HepG2 (cell line): ENCODE results near the gene MID1. TPM values are rescaled to one million over a fixed set of nuclear protein-coding genes. Genes with fewer than 3 reads are reported as not detected.

ENCODE experiments used
- ATAC-seq: fragments of 200-7000 bp; cut with Tn5 transposase; 3 replicates; pipeline ENCODE4 v1.9.1; 2020; ENCODE audit warnings: mild to moderate bottlenecking, moderate library complexity
- BruUV-seq: library from RNA; stranded (reverse); fragments of 400-500 nt; replicated peaks from 2 replicates; lab custom pipeline; 2021; lab: Mats Ljungman, UMichigan
- CTCF ChIA-PET: fragments of 300-600 bp; formaldehyde crosslinking; extraction: SDS; loops from one replicate; lab custom pipeline; 2021; ENCODE audit warnings: low total read pairs, inconsistent platforms, low intra/inter-chr PET ratio; lab: Yijun Ruan, JAX
- POLR2A ChIA-PET: fragments of 350-600 bp; sonication (Branson Sonifier 250); formaldehyde crosslinking; loops from one replicate; lab custom pipeline; 2020; ENCODE audit warnings: antibody characterized with exemption, inconsistent platforms; lab: Yijun Ruan, JAX
- DNase-seq: peaks from one replicate; pipeline ENCODE4 v3.0.0-alpha.2; 2015; ENCODE audit warnings: low spot score
- FAIRE-seq: peaks from 3 replicates; lab custom pipeline; 2011; peaks lifted over from hg19 to GRCh38; lab: Jason Lieb, UNC
- H2AFZ ChIP-seq: one replicate; pipeline ENCODE4 v1.6.1; 2011; ENCODE audit warnings: low read length, inconsistent platforms
- H3K27ac ChIP-seq: fragments of 300-600 bp; 3 replicates; pipeline ENCODE4 v1.8.0; 2011; ENCODE audit warnings: mixed run types, mild to moderate bottlenecking, mixed read lengths, low read length, inconsistent platforms; ENCODE audit not compliant: insufficient read depth; ENCODE audit errors: extremely low read length
- H3K27me3 ChIP-seq, 2 experiments: fragments of 200-600 bp in 1 of 2; 2 replicates in 1 of 2; 3 replicates in 1 of 2; pipeline versions ENCODE4 v1.6.0 to v1.8.0; 2011; ENCODE audit warnings: low read length in 2 of 2, mild to moderate bottlenecking in 2 of 2, moderate library complexity in 2 of 2, inconsistent platforms in 1 of 2; ENCODE audit not compliant: insufficient read depth in 2 of 2, control insufficient read depth in 1 of 2
- H3K36me3 ChIP-seq, 2 experiments: fragments of 200-600 bp in 1 of 2; replicated peaks in 1 of 2; 2 replicates in 1 of 2; 3 replicates in 1 of 2; pipeline versions ENCODE4 v1.5.1 to v1.8.0; 2011; ENCODE audit warnings: low read length in 2 of 2, inconsistent platforms in 1 of 2; ENCODE audit not compliant: insufficient read depth in 2 of 2, control insufficient read depth in 1 of 2
- H3K4me1 ChIP-seq: 2 replicates; pipeline ENCODE4 v1.5.1; 2012; ENCODE audit warnings: low read length, inconsistent platforms; ENCODE audit not compliant: insufficient read depth
- H3K4me2 ChIP-seq: 2 replicates; pipeline ENCODE4 v1.6.0; 2011; ENCODE audit warnings: low read depth, low read length, inconsistent platforms
- H3K4me3 ChIP-seq, 3 experiments: fragments of 200-600 bp in 1 of 3; sonication (generic), shearing (Covaris generic) in 1 of 3; replicated peaks in 1 of 3; 2 replicates each; pipeline ENCODE4 v1.5.1; 2011 to 2016; ENCODE audit warnings: low read length in 3 of 3, inconsistent platforms in 2 of 3, low read depth in 2 of 3, mild to moderate bottlenecking in 2 of 3, control low read depth in 1 of 3, mixed read lengths in 1 of 3; ENCODE audit not compliant: insufficient read depth in 1 of 3
- H3K79me2 ChIP-seq: one replicate; pipeline ENCODE4 v1.6.1; 2011; ENCODE audit warnings: low read length, inconsistent platforms; ENCODE audit not compliant: insufficient read depth
- H3K9ac ChIP-seq: 2 replicates; pipeline ENCODE4 v1.6.0; 2011; ENCODE audit warnings: mild to moderate bottlenecking, low read depth, low read length, inconsistent platforms; ENCODE audit not compliant: insufficient read depth
- H3K9me3 ChIP-seq: 2 replicates; pipeline ENCODE4 v1.5.1; 2012; ENCODE audit warnings: mild to moderate bottlenecking, low read length
- H4K20me1 ChIP-seq: 2 replicates; pipeline ENCODE4 v1.6.0; 2011; ENCODE audit warnings: inconsistent platforms, mild to moderate bottlenecking, low read length, moderate library complexity; ENCODE audit not compliant: insufficient read depth
- CHD2 ChIP-seq: IDR thresholded peaks from 2 replicates; pipeline ENCODE4 v1.6.1; 2011; ENCODE audit warnings: low read depth, low read length, improper control_type of control experiment
- HDAC6 ChIP-seq: fragments of 200-600 bp; sonication (generic); IDR thresholded peaks from 2 replicates; pipeline ENCODE4 v1.7.0; 2017; ENCODE audit warnings: mild to moderate bottlenecking, antibody characterized with exemption, low read length, low read depth
- ONECUT2 ChIP-seq: sonication (generic); formaldehyde crosslinking; IDR thresholded peaks from 2 replicates; pipeline ENCODE4 v1.4.0; 2020; ENCODE audit warnings: missing genetic modification reagents
- PPARG ChIP-seq: conservative IDR thresholded peaks from 2 replicates; pipeline ENCODE4 v1.6.1; 2016; ENCODE audit warnings: missing biosample characterization, missing genetic modification reagents
- SALL1 ChIP-seq: sonication (generic); formaldehyde crosslinking; IDR thresholded peaks from 2 replicates; pipeline ENCODE4 v1.8.0; 2022; ENCODE audit warnings: mild to moderate bottlenecking, missing genetic modification reagents
- SOX6 ChIP-seq, 2 experiments: fragments of 450-650 bp in 1 of 2; sonication (generic) in 1 of 2; formaldehyde crosslinking in 1 of 2; IDR thresholded peaks; 2 replicates each; pipeline versions ENCODE4 v1.4.0 to v1.6.1; 2017 to 2020; ENCODE audit warnings: antibody characterized with exemption in 1 of 2, mild to moderate bottlenecking in 1 of 2, missing genetic modification reagents in 1 of 2
- ZFX ChIP-seq: sonication (generic); formaldehyde crosslinking; IDR thresholded peaks from 2 replicates; pipeline ENCODE4 v1.4.0; 2020; ENCODE audit warnings: mild to moderate bottlenecking, low read depth, missing genetic modification reagents, moderate library complexity
- ZNF678 ChIP-seq: sonication (generic); formaldehyde crosslinking; IDR thresholded peaks from 2 replicates; pipeline ENCODE4 v1.4.0; 2020; ENCODE audit warnings: mild to moderate bottlenecking, missing genetic modification reagents
- WGBS: methylation state at CpG from one replicate; pipeline ENCODE4 v1.1.6; 2017; ENCODE audit warnings: low lambda C conversion rate; 5-methylcytosine and 5-hydroxymethylcytosine counted together
- in situ Hi-C: cut with HindIII; loops from 2 replicates; pipeline ENCODE4 v1.10.0; 2017; ENCODE audit warnings: low pct_unique_long_range_greater_than_20kb; ENCODE audit not compliant: extremely low pct_ligation_motif_present
- intact Hi-C: fragments of 100-400 bp; cut with micrococcal nuclease; formaldehyde crosslinking; loops from one replicate; pipeline ENCODE4 v1.10.0; 2022; ENCODE audit not compliant: unreplicated experiment
- polyA plus RNA-seq, 8 experiments: library from polyadenylated mRNA; depleted of rRNA in 3 of 8; stranded (reverse) in 7 of 8; unstranded in 1 of 8; fragments of >200 nt; fragmentation: Illumina TruSeq in 4 of 8; extraction: Trizol in 4 of 8; gene quantifications; 2 replicates each; pipeline versions ENCODE4 v1.2.1 to v1.2.3, GENCODE V29; 2011 to 2016; ENCODE audit warnings: low read depth in 4 of 8, missing spikeins in 1 of 8, mixed read lengths in 1 of 8; ENCODE audit not compliant: insufficient read depth in 1 of 8
- total RNA-seq, 5 experiments: library from RNA; depleted of rRNA; stranded (reverse); fragments of >200 nt; fragmentation: Illumina TruSeq; extraction: Trizol; gene quantifications; 2 replicates each; pipeline ENCODE4 v1.2.3, GENCODE V29; 2016; ENCODE audit warnings: low read depth in 1 of 5
- TF ChIP-seq, protein P1 (sequence below): IDR thresholded peaks from 2 replicates; pipeline ENCODE4 v1.6.1; 2016; ENCODE audit warnings: low read depth

The MID1 gene
- total and polyA plus RNA-seq, 2 of the 13 experiments (the other 11 are each of a cell fraction or from before 2014, with no cell fraction given) = 0.86 to 1.1 TPM

DNA sequence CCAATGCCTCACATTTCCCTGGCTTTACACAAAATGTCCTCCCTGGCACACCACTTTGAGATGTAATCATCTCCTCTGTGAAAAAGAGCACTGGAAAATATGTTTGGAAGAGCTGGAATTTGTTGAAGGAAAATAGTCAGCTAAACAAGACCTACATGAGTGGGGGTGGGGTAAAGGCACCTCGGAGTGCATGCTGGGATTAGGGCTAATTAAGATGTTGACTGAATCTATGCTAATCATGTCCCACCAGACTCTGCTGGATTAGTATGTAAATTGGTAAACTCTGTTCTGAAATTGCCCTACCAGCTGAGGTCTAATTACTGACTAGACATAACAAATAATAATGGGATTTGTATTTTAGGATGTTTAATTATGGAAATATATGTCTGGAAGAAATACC is 46.8 kb upstream of the MID1 start:
- DNase-seq = no peak
- no peaks in the 10 kb centered on the region for H4K20me1 ChIP-seq
- H3K27ac ChIP-seq = no peak overlapping the region
- ChIA-PET POLR2A (no interaction called here), CTCF (no interaction called here)
- BruUV-seq = no TSS peak
- in situ Hi-C loops = no loop called here
- WGBS = no CpG with 5 or more reads among the region's 1 CpG
- TF ChIP-seq PPARG (CRISPR knock-in tag) (no peak), ZFX (CRISPR knock-in tag) (no peak), ZNF678 (CRISPR knock-in tag) (no peak), SALL1 (CRISPR knock-in tag) (no peak), HDAC6 (no peak)
- TF ChIP-seq, all 625 proteins: peak for 0
- no peaks in the 10 kb centered on the region for H3K79me2 ChIP-seq
- intact Hi-C loops = no loop called here
- H3K9me3 ChIP-seq = no peaks in the 10 kb centered on the region
- no peak for FAIRE-seq
- ATAC-seq = no peak
- H3K4me3 ChIP-seq = no peak overlapping the region
- H3K4me1 ChIP-seq = no peaks in the 10 kb centered on the region
- no peaks in the 10 kb centered on the region for H3K27me3 ChIP-seq
- no peak overlapping the region for H2AFZ ChIP-seq
- H3K4me2 ChIP-seq = no peak overlapping the region
- H3K36me3 ChIP-seq = no peaks in the 10 kb centered on the region
- H3K9ac ChIP-seq = no peak overlapping the region

DNA sequence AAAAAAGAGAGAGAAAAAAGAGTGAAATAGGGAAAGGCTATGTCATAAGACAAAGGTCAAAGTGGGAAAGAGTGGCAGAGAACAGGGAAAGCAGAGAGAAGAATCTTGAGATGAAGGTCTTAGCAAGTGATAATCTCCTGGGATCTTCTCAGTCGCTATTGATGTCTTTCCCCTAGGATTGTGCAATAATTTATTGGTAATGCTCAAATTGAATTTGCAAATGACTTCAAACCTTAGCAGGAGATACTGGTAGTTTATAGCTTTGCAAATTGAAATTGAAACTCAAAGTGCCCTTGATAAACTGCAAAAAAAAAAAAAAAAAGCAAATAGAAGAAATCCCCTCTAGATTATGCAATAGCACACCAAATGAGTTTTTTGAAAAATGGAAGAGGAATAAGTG is 45.7 kb upstream of the MID1 start:
- Histone ChIP-seq H2AFZ (no peak overlapping the region), H3K27me3 (no peaks in the 10 kb centered on the region), H3K36me3 (no peaks in the 10 kb centered on the region), H3K79me2 (no peaks in the 10 kb centered on the region), H3K4me3 (no peak overlapping the region), H3K9me3 (no peaks in the 10 kb centered on the region), H3K27ac (no peak overlapping the region), H4K20me1 (no peaks in the 10 kb centered on the region), H3K4me2 (no peak overlapping the region), H3K9ac (no peak overlapping the region), H3K4me1 (no peaks in the 10 kb centered on the region)
- intact Hi-C loops = no loop called here
- no TSS peak for BruUV-seq
- no peak for ATAC-seq
- DNase-seq = no peak
- in situ Hi-C loops = no loop called here
- FAIRE-seq = no peak
- ChIA-PET POLR2A (no interaction called here), CTCF (no interaction called here)
- WGBS = no CpG with 5 or more reads among the region's 1 CpG
- TF ChIP-seq, protein P1, sequence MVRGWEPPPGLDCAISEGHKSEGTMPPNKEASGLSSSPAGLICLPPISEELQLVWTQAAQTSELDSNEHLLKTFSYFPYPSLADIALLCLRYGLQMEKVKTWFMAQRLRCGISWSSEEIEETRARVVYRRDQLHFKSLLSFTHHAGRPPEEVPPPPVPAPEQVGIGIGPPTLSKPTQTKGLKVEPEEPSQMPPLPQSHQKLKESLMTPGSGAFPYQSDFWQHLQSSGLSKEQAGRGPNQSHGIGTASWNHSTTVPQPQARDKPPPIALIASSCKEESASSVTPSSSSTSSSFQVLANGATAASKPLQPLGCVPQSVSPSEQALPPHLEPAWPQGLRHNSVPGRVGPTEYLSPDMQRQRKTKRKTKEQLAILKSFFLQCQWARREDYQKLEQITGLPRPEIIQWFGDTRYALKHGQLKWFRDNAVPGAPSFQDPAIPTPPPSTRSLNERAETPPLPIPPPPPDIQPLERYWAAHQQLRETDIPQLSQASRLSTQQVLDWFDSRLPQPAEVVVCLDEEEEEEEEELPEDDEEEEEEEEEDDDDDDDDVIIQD (CRISPR knock-in tag) = no peak
- TF ChIP-seq CHD2 = no peak
- no peak for TF ChIP-seq ONECUT2 (CRISPR knock-in tag)
- TF ChIP-seq SOX6 (IDR thresholded peaks at IDR 0.05) = no peak
- TF ChIP-seq SOX6 (CRISPR knock-in tag; IDR thresholded peaks at IDR 0.05) = no peak
